Spleen (tissue), 7 donors: ENCODE measurements around the gene CLC.

Experiments used
- POLR2A ChIP-seq, 3 donors: fragments of 450-650 bp; IDR thresholded peaks; one replicate each; pipeline ENCODE4 v1.5.1; 2017; ENCODE audit warnings: antibody characterized with exemption in 3 of 3, mild to moderate bottlenecking in 1 of 3
- TF ChIP-seq, protein P1 (sequence below), 11 experiments: fragments of 200-600 bp in 7 of 11; fragments of 450-650 bp in 4 of 11; sonication (generic) in 4 of 11; IDR thresholded peaks in 8 of 11; conservative IDR thresholded peaks in 3 of 11; 1 replicate in 7 of 11; 2 replicates in 4 of 11; pipeline versions ENCODE4 v1.4.0 to v1.8.0; 2016 to 2021; ENCODE audit warnings: antibody characterized with exemption in 11 of 11, inconsistent platforms in 4 of 11, mild to moderate bottlenecking in 1 of 11
- donor health status: DM: no; HTN: no; CAD: no; lungs with moderate emphysema.
- donor health status: DM: no; HTN: no; CAD: no.
- donor health status: DM: no; HTN: no; CAD: no.

DNA sequence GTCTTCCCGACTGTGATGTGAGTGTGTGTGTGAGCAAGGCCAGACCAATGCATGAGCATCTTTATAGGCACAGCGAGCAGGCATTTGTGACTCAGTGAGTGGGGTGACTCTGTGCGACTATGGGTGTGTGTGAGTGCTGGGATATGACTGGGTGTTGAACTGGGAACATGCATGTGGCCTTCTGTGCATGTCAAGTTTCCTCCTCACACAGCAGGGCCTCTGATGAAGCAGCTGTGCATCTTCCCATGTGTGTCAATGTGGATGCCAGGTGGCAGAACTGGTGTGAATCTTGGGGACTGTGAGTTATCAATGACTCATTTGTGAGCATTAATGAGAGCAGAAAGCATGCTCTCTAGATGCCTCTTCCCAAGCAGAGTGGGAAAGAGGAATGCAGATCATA lies 45.7 kb downstream of the CLC start:
- no peak for TF ChIP-seq POLR2A (IDR thresholded peaks at IDR 0.05)
- TF ChIP-seq, protein P1, sequence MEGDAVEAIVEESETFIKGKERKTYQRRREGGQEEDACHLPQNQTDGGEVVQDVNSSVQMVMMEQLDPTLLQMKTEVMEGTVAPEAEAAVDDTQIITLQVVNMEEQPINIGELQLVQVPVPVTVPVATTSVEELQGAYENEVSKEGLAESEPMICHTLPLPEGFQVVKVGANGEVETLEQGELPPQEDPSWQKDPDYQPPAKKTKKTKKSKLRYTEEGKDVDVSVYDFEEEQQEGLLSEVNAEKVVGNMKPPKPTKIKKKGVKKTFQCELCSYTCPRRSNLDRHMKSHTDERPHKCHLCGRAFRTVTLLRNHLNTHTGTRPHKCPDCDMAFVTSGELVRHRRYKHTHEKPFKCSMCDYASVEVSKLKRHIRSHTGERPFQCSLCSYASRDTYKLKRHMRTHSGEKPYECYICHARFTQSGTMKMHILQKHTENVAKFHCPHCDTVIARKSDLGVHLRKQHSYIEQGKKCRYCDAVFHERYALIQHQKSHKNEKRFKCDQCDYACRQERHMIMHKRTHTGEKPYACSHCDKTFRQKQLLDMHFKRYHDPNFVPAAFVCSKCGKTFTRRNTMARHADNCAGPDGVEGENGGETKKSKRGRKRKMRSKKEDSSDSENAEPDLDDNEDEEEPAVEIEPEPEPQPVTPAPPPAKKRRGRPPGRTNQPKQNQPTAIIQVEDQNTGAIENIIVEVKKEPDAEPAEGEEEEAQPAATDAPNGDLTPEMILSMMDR (IDR thresholded peaks at IDR 0.05 in 8 of 11, conservative IDR thresholded peaks at IDR 0.05 in 3 of 11): no peak
